ENCODE results near the gene ITGB2. TPM values are rescaled to one million over a fixed set of nuclear protein-coding genes. Genes with fewer than 3 reads are reported as not detected.

ITGB2 gene
- total RNA-seq, 2 experiments from 2014 or later, result 242 to 247 TPM

- Mint-ChIP-seq H3K9me3 (no peaks in the 10 kb centered on the region), H3K36me3 (peaks cover 26% of the 10 kb centered on the region), H3K27me3 (no peaks in the 10 kb centered on the region), H3K4me3 (no peak overlapping the region), H3K27ac (no peak overlapping the region), H3K4me1 (ENCODE audit: low read depth) (peaks cover 26% of the 10 kb centered on the region)
- ChIA-PET POLR2A (no interaction called here), CTCF (interaction anchor here (1.0 to 16.5 kb wide), 3 partner anchors 19 to 192 kb away, joined by 3 to 256 read pairs (median 214); no protein-coding TSS in a partner anchor)
- intact Hi-C loops (cut with micrococcal nuclease), result no loop called here
- no peak for DNase-seq
Measured at GRCh38 chr21:44946254-44947041, 25.7 kb upstream of the ITGB2 start.

DNA sequence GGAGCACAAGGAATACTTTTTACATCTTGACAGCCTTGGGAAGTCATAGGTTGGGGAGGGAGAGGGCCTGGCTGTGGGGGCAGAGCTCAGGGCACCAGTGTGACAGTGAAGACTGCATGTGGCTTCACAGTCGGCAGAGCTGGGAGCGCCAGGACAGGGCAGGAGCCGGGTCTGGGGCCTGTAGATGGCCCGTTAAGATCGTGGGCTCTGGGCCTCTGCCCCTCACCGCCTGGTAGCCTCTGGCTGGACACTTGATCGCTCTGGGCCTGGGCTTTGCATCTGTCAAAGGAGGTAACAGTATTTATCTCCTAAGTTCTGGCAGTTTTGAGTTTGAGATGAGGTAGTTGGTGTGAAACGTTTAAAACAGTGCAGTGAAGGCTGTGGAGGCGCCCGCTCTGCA, 23.9 kb upstream of the ITGB2 start:
- ChIA-PET POLR2A (no interaction called here), CTCF (interaction anchor here (1.0 to 16.5 kb wide), 4 partner anchors 10 to 194 kb away, joined by 3 to 256 read pairs (median 108); no protein-coding TSS in a partner anchor)
- peaks cover 21% of the 10 kb centered on the region for H3K36me3 Mint-ChIP-seq
- H3K4me1 Mint-ChIP-seq (ENCODE audit: low read depth), result peaks cover 33% of the 10 kb centered on the region
- DNase-seq, result no peak
- intact Hi-C loops (cut with micrococcal nuclease), result no loop called here
- no peaks in the 10 kb centered on the region for H3K9me3 Mint-ChIP-seq
- H3K27ac Mint-ChIP-seq, result no peak overlapping the region
- no peaks in the 10 kb centered on the region for H3K27me3 Mint-ChIP-seq
- H3K4me3 Mint-ChIP-seq, result no peak overlapping the region

DNA sequence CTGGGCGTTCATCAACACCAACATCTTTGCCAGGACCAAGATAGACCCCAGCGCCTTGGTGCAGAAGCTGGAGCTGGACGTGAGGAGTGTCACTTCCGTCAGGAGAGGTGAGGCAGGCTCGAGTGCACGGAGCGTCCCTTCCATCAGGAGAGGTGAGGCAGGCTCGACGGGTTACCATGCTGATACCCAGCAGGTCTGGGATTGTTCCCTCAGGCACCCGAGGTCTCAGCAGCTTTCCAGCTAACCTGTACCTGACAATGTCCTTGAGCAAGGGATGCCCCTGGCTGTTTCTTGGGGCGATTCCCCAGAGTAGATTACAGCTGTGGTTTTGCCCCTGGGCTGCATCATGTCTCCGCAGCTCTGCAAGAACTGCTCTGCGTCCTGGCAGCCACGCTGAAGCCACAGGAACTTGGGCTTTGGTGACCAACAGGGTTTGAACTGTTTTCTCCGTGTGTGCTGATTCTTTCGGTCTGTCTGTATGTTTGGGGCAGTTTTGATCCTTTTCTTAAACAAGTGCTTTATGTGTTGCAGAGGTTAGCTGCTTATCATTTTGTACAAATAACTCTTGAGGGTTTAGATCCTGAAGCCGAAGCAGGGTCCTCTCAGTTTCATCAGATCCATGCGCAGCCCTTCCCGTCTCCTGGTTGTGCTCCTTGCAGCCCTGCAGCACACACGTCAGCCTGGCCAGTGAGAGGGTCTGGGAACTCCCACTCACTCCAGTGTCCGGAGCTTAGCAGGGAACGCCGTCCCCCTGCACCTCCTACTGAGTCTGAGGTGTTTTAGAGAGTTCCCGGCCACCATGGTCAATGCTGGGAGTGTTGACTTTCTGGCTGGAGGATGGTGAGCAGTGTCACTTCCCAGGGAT, 23.2 kb upstream of the ITGB2 start:
- Mint-ChIP-seq H3K4me3 (no peak overlapping the region), H3K9me3 (no peaks in the 10 kb centered on the region), H3K36me3 (peaks cover 21% of the 10 kb centered on the region), H3K27ac (no peak overlapping the region), H3K27me3 (no peaks in the 10 kb centered on the region), H3K4me1 (ENCODE audit: low read depth) (peaks cover 35% of the 10 kb centered on the region)
- POLR2A ChIA-PET, result no interaction called here
- DNase-seq, result no peak
- intact Hi-C loops (cut with micrococcal nuclease), result no loop called here
- CTCF ChIA-PET, result interaction anchor here (1.0 to 16.5 kb wide), 4 partner anchors 11 to 195 kb away, joined by 3 to 256 read pairs (median 109); no protein-coding TSS in a partner anchor

GRCh38 chr21:44943005-44943685, 22.4 kb upstream of the ITGB2 start:
- peaks cover 38% of the 10 kb centered on the region for H3K4me1 Mint-ChIP-seq (ENCODE audit: low read depth)
- POLR2A ChIA-PET, result no interaction called here
- no peak overlapping the region for H3K27ac Mint-ChIP-seq

GRCh38 chr21:44942566-44942965, 21.9 kb upstream of the ITGB2 start:
- intact Hi-C loops (cut with micrococcal nuclease), result no loop called here
- no peaks in the 10 kb centered on the region for H3K9me3 Mint-ChIP-seq
- peaks cover 38% of the 10 kb centered on the region for H3K4me1 Mint-ChIP-seq (ENCODE audit: low read depth)
- DNase-seq, result no peak
- H3K36me3 Mint-ChIP-seq, result peaks cover 19% of the 10 kb centered on the region
- peak overlapping the region; percentile 35 for H3K4me3 Mint-ChIP-seq
- ChIA-PET CTCF (interaction anchor here (1.2 to 16.5 kb wide), 5 partner anchors 8 to 196 kb away, joined by 3 to 256 read pairs (median 8); partner anchors contain the start of gene UBE2G2), POLR2A (no interaction called here)
- H3K27me3 Mint-ChIP-seq, result no peaks in the 10 kb centered on the region
- H3K27ac Mint-ChIP-seq, result peak overlapping the region; percentile 50

More at GRCh38 chr21:44943005-44943685, 22.4 kb upstream of the ITGB2 start:
- Mint-ChIP-seq H3K9me3 (no peaks in the 10 kb centered on the region), H3K4me3 (no peak overlapping the region), H3K27me3 (no peaks in the 10 kb centered on the region), H3K36me3 (peaks cover 21% of the 10 kb centered on the region)
- CTCF ChIA-PET, result interaction anchor here (1.0 to 16.5 kb wide), 3 partner anchors 10 to 195 kb away, joined by 4 to 256 read pairs (median 214); no protein-coding TSS in a partner anchor
- DNase-seq, result no peak
- intact Hi-C loops (cut with micrococcal nuclease), result no loop called here

- POLR2A ChIA-PET, result interaction anchor here (0.9 to 1.1 kb wide), 2 partner anchors 18 to 140 kb away, joined by 3 read pairs; no protein-coding TSS in a partner anchor
- intact Hi-C loops (cut with micrococcal nuclease), result no loop called here
Measured at GRCh38 chr21:44941567-44941966, 20.9 kb upstream of the ITGB2 start.

DNA sequence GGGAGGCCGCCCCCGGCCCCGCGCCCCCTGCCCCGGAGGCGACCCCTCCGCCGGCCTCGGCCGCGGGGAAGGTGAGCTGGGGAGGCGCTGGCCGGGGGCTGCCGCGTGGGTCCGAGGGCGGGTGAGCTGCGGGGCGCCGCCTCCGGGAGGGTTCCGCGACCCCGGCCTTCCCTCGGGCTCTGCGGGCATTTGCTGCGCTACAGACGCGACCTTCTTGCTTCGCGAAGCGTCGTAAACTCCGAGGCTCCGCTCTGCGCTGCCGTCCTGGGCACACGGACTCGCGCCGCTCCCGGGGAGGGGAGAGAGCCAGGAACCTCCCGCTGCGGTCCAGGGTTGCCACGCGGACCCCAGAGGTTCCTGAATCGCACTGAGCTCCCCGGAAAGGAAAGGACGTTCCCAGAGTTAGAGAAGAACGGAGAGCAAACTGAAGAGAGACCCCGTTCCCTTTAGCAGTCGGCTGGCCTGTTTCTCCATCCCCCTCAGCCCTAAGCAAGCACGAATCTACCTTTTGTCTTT, 19.5 kb upstream of the ITGB2 start:
- intact Hi-C loops (cut with micrococcal nuclease), result no loop called here
- ChIA-PET POLR2A (interaction anchor here (0.8 to 2.6 kb wide), 6 partner anchors 13 to 146 kb away, joined by 3 to 13 read pairs (median 4); no protein-coding TSS in a partner anchor), CTCF (interaction anchor here (0.9 to 2.9 kb wide), 8 partner anchors 8 to 430 kb away, joined by 3 to 22 read pairs (median 6); no protein-coding TSS in a partner anchor)
- H3K27ac Mint-ChIP-seq, result peak overlapping the region; percentile 79
- no peaks in the 10 kb centered on the region for H3K27me3 Mint-ChIP-seq
- no peaks in the 10 kb centered on the region for H3K9me3 Mint-ChIP-seq
- peaks cover 38% of the 10 kb centered on the region for H3K4me1 Mint-ChIP-seq (ENCODE audit: low read depth)
- DNase-seq, result peak; percentile 39
- H3K36me3 Mint-ChIP-seq, result peaks cover 19% of the 10 kb centered on the region
- peak overlapping the region; percentile 82 for H3K4me3 Mint-ChIP-seq

More at GRCh38 chr21:44941567-44941966, 20.9 kb upstream of the ITGB2 start:
- Mint-ChIP-seq H3K4me1 (ENCODE audit: low read depth) (peaks cover 38% of the 10 kb centered on the region), H3K27ac (no peak overlapping the region), H3K36me3 (peaks cover 19% of the 10 kb centered on the region), H3K4me3 (peak overlapping the region; percentile 82), H3K9me3 (no peaks in the 10 kb centered on the region), H3K27me3 (no peaks in the 10 kb centered on the region)
- CTCF ChIA-PET, result interaction anchor here (1.2 to 13.3 kb wide), 5 partner anchors 9 to 197 kb away, joined by 3 to 214 read pairs (median 6); partner anchors contain the start of gene UBE2G2
- no peak for DNase-seq

GRCh38 chr21:44939532-44940115, 18.9 kb upstream of the ITGB2 start, which contains the start of gene SLX9:
Gene SLX9, plus strand, starts transcription at chr21:44940029. Its CDS starts 29 bp downstream, at chr21:44940058.
- DNase-seq, result peak; percentile 88
- intact Hi-C loops (cut with micrococcal nuclease), result no loop called here
- Mint-ChIP-seq H3K9me3 (no peaks in the 10 kb centered on the region), H3K27me3 (no peaks in the 10 kb centered on the region), H3K27ac (peak within 1 kb of the TSS; percentile 79), H3K4me3 (peak within 1 kb of the TSS; percentile 82), H3K36me3 (peaks cover 16% of the 10 kb centered on the region), H3K4me1 (ENCODE audit: low read depth) (peaks cover 36% of the 10 kb centered on the region)
- ChIA-PET CTCF (interaction anchor here (0.9 to 2.9 kb wide), 8 partner anchors 8 to 429 kb away, joined by 3 to 22 read pairs (median 6); no protein-coding TSS in a partner anchor), POLR2A (interaction anchor here (0.8 to 2.6 kb wide), 6 partner anchors 12 to 147 kb away, joined by 3 to 13 read pairs (median 4); no protein-coding TSS in a partner anchor)

DNA sequence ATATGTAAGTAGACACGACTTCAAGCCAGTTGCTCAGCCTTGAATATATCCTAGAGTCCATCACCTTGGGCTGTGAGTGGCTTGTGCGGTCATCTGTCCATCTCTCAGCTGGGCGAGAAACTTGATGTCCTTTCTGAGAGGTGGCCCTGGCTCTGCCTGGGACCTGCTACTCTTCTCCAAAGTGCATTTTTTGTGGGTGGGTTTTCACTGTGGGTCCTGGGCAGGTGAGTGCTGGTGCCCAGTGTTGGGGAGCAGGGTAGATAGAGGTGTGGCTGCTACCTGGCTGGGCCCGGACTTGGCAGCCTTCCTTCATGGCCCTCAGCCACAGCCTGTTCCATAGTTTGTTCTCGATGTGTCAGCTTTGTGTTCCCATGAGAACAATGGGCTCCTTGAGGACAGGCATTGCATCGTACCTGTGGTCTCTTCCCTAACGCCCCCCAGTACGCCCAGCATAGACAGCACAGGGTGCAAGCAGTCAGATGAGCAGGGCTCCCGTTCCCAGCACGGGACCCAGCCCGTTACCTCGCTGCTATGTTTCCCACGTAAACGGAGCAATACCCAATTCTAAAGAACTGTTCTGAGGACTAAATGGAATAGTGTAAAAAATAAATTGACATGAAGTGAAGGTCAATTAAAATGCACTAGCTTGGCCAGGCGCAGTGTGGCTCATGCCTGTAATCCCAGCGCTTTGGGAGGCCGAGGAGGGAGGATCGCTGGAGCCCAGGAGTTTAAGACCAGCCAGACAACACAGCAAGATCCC, 18.3 kb upstream of the ITGB2 start:
- Mint-ChIP-seq H3K4me1 (ENCODE audit: low read depth) (peaks cover 34% of the 10 kb centered on the region), H3K27ac (peak overlapping the region; percentile 79), H3K36me3 (peaks cover 11% of the 10 kb centered on the region), H3K27me3 (no peaks in the 10 kb centered on the region), H3K9me3 (no peaks in the 10 kb centered on the region), H3K4me3 (peak overlapping the region; percentile 82)
- intact Hi-C loops (cut with micrococcal nuclease), result no loop called here
- CTCF ChIA-PET, result interaction anchor here (0.6 to 2.9 kb wide), 5 partner anchors 11 to 428 kb away, joined by 3 to 22 read pairs (median 10); no protein-coding TSS in a partner anchor
- no peak for DNase-seq
- POLR2A ChIA-PET, result interaction anchor here (1.2 to 2.6 kb wide), 3 partner anchors 12 to 27 kb away, joined by 6 to 13 read pairs (median 6); no protein-coding TSS in a partner anchor

GRCh38 chr21:44935533-44935927, 14.8 kb upstream of the ITGB2 start:
- POLR2A ChIA-PET, result no interaction called here
- intact Hi-C loops (cut with micrococcal nuclease), result no loop called here
- H3K27me3 Mint-ChIP-seq, result no peaks in the 10 kb centered on the region
- no peak overlapping the region for H3K4me3 Mint-ChIP-seq
- no peaks in the 10 kb centered on the region for H3K9me3 Mint-ChIP-seq
- DNase-seq, result no peak
- CTCF ChIA-PET, result interaction anchor here (1.1 to 10.0 kb wide), 2 partner anchors 42 to 136 kb away, joined by 3 to 84 read pairs; partner anchors contain the start of gene UBE2G2
- H3K27ac Mint-ChIP-seq, result no peak overlapping the region
- peaks cover 15% of the 10 kb centered on the region for H3K4me1 Mint-ChIP-seq (ENCODE audit: low read depth)
- no peaks in the 10 kb centered on the region for H3K36me3 Mint-ChIP-seq

Measured in activated CD4-positive, alpha-beta memory T cell treated with anti-CD3 and anti-CD28 coated beads for 36 hours (primary cell).